Esophagus muscularis mucosa (tissue), 4 donors: Measurements from ENCODE around the gene SLC4A4.

ENCODE experiments used
- CTCF ChIP-seq, 3 experiments: fragments of 200-600 bp in 2 of 3; fragments of 450-650 bp in 1 of 3; sonication (generic) in 2 of 3; IDR thresholded peaks; one replicate each; pipeline ENCODE4 v1.5.1; 2017 to 2019; ENCODE audit warnings: antibody characterized with exemption in 3 of 3, mild to moderate bottlenecking in 2 of 3, moderate library complexity in 1 of 3
- EP300 ChIP-seq: sonication (generic); formaldehyde crosslinking; IDR thresholded peaks from one replicate; pipeline ENCODE4 v1.6.1; 2017; ENCODE audit warnings: antibody characterized with exemption
- POLR2A ChIP-seq: fragments of 450-650 bp; IDR thresholded peaks from one replicate; pipeline ENCODE4 v1.6.1; 2017; ENCODE audit warnings: antibody characterized with exemption, moderate library complexity, mild to moderate bottlenecking, low read depth
- POLR2AphosphoS5 ChIP-seq, 2 donors: sonication (generic); formaldehyde crosslinking; IDR thresholded peaks; one replicate each; pipeline ENCODE4 v1.6.1; 2017; ENCODE audit warnings: antibody characterized with exemption in 2 of 2

- TF ChIP-seq POLR2A, result no peak
- TF ChIP-seq CTCF (IDR thresholded peaks at IDR 0.05), result no peak
- no peak for TF ChIP-seq POLR2AphosphoS5 (IDR thresholded peaks at IDR 0.05)
- no peak for TF ChIP-seq EP300
Measured at GRCh38 chr4:71540749-71541269, 202.0 kb downstream of the SLC4A4 start.
